ENCODE results near the gene RBM38. TPM values are rescaled to one million over a fixed set of nuclear protein-coding genes. Genes with fewer than 3 reads are reported as not detected.

Gene RBM38
- total RNA-seq, 2 donors from 2014 or later = 41.3 to 43.1 TPM

DNA sequence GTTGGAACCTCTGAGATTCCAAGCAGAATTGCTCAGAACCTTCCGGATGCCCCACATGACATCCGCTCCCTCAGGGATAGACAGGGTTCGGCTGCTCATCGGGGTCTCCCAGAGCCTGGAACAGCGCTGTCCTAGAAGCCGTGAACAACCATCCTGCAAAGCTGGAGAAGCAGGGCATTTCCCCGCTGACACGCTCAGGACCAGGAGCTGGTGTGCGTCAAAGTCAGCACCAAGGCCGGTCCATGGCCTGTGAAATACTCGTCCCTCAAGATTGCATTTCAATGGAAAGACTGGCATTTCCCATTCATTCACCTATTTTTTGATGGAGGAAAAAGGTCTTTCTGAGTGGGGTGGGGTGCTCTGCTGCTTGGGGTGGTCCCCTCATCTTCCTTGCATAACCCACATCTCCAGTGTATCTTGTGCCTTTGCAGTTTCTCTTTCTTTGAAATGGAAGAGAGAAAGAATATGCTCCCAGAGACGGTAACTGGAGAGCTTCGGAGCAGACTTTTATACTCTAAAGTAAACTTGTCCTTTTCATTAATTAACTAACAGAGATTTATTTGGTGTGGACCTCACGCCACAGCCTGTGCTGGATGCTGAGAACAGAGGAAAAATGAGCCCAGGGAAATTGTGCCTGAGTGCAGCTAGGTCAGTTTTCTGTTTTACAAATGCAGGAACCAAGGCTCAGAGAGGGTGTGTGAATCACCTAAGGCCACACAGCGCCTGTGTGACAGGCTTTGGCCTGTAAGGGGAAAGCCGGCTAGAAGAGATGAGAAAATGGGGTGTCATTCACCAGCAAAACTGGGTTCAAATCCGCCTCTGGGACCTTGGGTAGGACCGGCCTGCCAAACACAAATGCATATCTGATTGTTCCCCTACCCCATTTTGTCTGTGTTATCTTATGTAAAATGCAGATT lies 52.4 kb downstream of the RBM38 start:
- DNase-seq = no peak
- Histone ChIP-seq H3K27me3 (no peaks in the 10 kb centered on the region), H3K9ac (ENCODE audit: low read depth in 2 of 2, low read length in 2 of 2) (no peak overlapping the region), H3K9me3 (no peaks in the 10 kb centered on the region), H3K36me3 (no peaks in the 10 kb centered on the region), H3K27ac (no peak overlapping the region), H3K4me1 (no peaks in the 10 kb centered on the region), H3K4me3 (no peak overlapping the region)
- TF ChIP-seq, protein P1, sequence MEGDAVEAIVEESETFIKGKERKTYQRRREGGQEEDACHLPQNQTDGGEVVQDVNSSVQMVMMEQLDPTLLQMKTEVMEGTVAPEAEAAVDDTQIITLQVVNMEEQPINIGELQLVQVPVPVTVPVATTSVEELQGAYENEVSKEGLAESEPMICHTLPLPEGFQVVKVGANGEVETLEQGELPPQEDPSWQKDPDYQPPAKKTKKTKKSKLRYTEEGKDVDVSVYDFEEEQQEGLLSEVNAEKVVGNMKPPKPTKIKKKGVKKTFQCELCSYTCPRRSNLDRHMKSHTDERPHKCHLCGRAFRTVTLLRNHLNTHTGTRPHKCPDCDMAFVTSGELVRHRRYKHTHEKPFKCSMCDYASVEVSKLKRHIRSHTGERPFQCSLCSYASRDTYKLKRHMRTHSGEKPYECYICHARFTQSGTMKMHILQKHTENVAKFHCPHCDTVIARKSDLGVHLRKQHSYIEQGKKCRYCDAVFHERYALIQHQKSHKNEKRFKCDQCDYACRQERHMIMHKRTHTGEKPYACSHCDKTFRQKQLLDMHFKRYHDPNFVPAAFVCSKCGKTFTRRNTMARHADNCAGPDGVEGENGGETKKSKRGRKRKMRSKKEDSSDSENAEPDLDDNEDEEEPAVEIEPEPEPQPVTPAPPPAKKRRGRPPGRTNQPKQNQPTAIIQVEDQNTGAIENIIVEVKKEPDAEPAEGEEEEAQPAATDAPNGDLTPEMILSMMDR (IDR thresholded peaks at IDR 0.05) = no peak
- intact Hi-C loops (cut with DNase I) = no loop called here

DNA sequence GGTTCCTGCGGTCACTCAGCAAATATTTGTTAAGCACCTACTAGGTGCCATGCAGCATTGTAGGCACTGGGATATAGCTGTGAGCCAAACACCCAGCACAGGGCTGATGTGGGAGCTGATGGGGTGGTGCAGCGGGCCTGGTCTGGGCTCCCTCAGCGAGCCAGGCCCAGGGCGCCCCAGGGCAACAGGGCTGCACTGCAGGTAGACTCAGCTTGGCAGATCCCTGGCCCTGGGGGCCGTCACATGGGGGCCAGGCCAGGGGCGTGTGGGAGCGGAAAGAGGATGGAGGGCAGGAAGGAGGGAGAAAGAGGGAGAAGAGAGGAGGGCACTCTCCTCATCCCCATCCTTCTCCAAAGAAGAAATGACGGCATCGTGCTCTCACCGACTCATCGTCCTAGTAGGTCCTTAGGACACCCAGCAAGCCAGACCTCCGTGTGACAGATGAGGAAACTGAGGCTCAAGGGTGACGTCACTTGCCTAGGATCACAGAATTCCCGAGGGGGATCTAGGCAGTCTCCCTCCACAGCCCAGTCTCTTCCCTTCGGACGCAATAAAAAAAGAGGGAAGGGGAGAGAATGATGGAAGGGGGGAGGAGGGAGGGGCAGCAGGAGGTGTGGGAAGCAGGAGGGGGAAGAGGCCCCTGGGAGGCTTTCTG lies 53.3 kb downstream of the RBM38 start:
- Histone ChIP-seq H3K4me3 (no peak overlapping the region), H3K9ac (ENCODE audit: low read depth in 2 of 2, low read length in 2 of 2) (no peak overlapping the region), H3K9me3 (no peaks in the 10 kb centered on the region), H3K27ac (no peak overlapping the region), H3K36me3 (no peaks in the 10 kb centered on the region), H3K27me3 (no peaks in the 10 kb centered on the region), H3K4me1 (no peaks in the 10 kb centered on the region)
- DNase-seq = no peak
- intact Hi-C loops (cut with DNase I) = no loop called here
- TF ChIP-seq, protein P1 (IDR thresholded peaks at IDR 0.05) = no peak

DNA sequence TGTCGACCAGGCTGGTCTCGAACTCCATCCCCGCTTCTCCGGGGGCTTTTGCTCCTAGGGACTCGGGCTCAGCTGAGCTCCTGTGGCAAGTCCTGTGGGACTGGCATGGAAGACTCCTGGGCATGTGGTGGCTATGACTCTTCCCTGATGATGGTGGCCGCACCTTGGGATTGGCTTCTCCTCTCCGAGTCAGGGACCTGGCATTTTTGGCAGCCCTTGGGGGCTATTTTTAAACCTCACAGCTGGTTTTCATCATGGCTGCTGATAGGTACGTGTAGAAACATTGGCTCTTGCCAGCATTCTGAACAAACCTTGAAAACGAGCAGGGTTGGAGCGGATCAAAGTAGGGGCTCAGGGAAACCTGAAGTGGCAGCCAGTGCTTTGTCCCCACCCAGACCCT lies 54.1 kb downstream of the RBM38 start:
- no peaks in the 10 kb centered on the region for H3K36me3 ChIP-seq
- H3K27ac ChIP-seq = no peak overlapping the region
- no peaks in the 10 kb centered on the region for H3K4me1 ChIP-seq
- DNase-seq = no peak
- H3K9ac ChIP-seq (ENCODE audit: low read depth in 2 of 2, low read length in 2 of 2) = no peak overlapping the region
- TF ChIP-seq, protein P1 (IDR thresholded peaks at IDR 0.05) = no peak
- H3K9me3 ChIP-seq = no peaks in the 10 kb centered on the region
- H3K4me3 ChIP-seq = no peak overlapping the region
- H3K27me3 ChIP-seq = no peaks in the 10 kb centered on the region
- intact Hi-C loops (cut with DNase I) = no loop called here

DNA sequence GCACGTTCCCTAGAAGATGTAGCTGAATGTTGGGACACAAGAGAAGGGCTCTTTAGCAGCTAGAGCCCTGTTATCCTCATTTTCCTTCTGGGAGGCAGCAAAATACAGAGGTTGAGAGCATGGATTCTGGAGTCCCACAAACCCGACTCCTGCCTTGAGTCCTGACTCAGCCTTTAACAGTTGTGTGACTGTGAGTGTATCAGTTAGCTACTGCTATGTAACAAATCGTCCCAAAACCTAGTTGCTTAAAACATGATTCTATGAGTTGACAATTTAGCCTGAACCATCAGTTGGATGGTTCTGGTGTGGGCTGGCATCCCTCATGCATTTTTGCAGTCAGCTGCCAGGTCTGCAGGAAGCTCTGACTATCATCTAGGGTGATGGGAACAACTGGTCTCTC lies 54.6 kb downstream of the RBM38 start:
- Histone ChIP-seq H3K27ac (no peak overlapping the region), H3K4me1 (no peaks in the 10 kb centered on the region), H3K9me3 (no peaks in the 10 kb centered on the region), H3K27me3 (no peaks in the 10 kb centered on the region), H3K36me3 (no peaks in the 10 kb centered on the region), H3K4me3 (no peak overlapping the region), H3K9ac (ENCODE audit: low read depth in 2 of 2, low read length in 2 of 2) (no peak overlapping the region)
- TF ChIP-seq, protein P1 (IDR thresholded peaks at IDR 0.05) = no peak
- DNase-seq = no peak
- intact Hi-C loops (cut with DNase I) = no loop called here

- H3K4me3 ChIP-seq = no peak overlapping the region
- intact Hi-C loops (cut with DNase I) = no loop called here
Measured at GRCh38 chr20:57448764-57449354, 57.7 kb downstream of the RBM38 start.

More at GRCh38 chr20:57448764-57449354, 57.7 kb downstream of the RBM38 start:
- H3K9ac ChIP-seq (ENCODE audit: low read depth in 2 of 2, low read length in 2 of 2) = no peak overlapping the region
- TF ChIP-seq, protein P1 (IDR thresholded peaks at IDR 0.05) = no peak
- no peaks in the 10 kb centered on the region for H3K27me3 ChIP-seq
- no peak overlapping the region for H3K27ac ChIP-seq
- H3K9me3 ChIP-seq = no peaks in the 10 kb centered on the region
- DNase-seq = no peak
- no peaks in the 10 kb centered on the region for H3K4me1 ChIP-seq
- H3K36me3 ChIP-seq = no peaks in the 10 kb centered on the region
